ENCODE measurements around the gene ARHGAP40. TPM values are rescaled to one million over a fixed set of nuclear protein-coding genes. Genes with fewer than 3 reads are reported as not detected.
A peak's percentile ranks its signal among the peaks of the same experiment; 100 is the strongest.

ARHGAP40 gene
- total and polyA plus RNA-seq, 9 of the 15 experiments (the other 6 are each of a cell fraction or from before 2014, with no cell fraction given), result not detected

GRCh38 chr20:38672504-38672903 is 70.9 kb downstream of the ARHGAP40 start:
- FAIRE-seq (no peak), ATAC-seq (no peak), DNase-seq (ENCODE audit: extremely low read depth in 1 of 4, low spot score in 3 of 4) (no peak)
- Histone ChIP-seq H3K9ac (ENCODE audit: insufficient read depth in 1 of 2, low read depth in 2 of 2, low read length in 2 of 2) (no peak overlapping the region), H3K79me2 (ENCODE audit: control insufficient read depth, insufficient read depth, low read length) (no peaks in the 10 kb centered on the region), H3K9me3 (replicated peaks; ENCODE audit: control insufficient read depth, insufficient read depth, low read depth, low read length) (no peaks in the 10 kb centered on the region), H3K27me3 (ENCODE audit: control insufficient read depth in 2 of 2, insufficient read depth in 2 of 2, low read length in 2 of 2) (no peaks in the 10 kb centered on the region), H3K4me2 (ENCODE audit: insufficient read depth, low read length) (no peak overlapping the region), H3K27ac (ENCODE audit: extremely low read depth, low read depth, low read length) (no peak overlapping the region; the same call in 2 of the 3 replicates), H4K20me1 (replicated peaks; ENCODE audit: control insufficient read depth, insufficient read depth, low read length) (no peaks in the 10 kb centered on the region), H3K36me3 (ENCODE audit: control insufficient read depth, insufficient read depth, low read length) (no peaks in the 10 kb centered on the region), H3K4me3 (no peak overlapping the region), H3K4me1 (replicated peaks in 1 of 2; ENCODE audit: control insufficient read depth in 2 of 2, insufficient read depth in 2 of 2, low read length in 2 of 2) (peaks cover 10 to 25% of the 10 kb centered on the region in 2 experiments; a peak in 4 of 5 replicates), H3K9me1 (ENCODE audit: control insufficient read depth, insufficient read depth, low read length) (no peaks in the 10 kb centered on the region), H2AFZ (ENCODE audit: low read depth, low read length) (peak overlapping the region; percentile 19; the same call in 1 of the 2 replicates)
- WGBS (ENCODE audit: insufficient coverage, low coverage, missing lambda C conversion rate), result 42% methylated on average over 3 of the region's 3 CpGs
- no TSS peak for BruUV-seq (replicated peaks)
- ChIA-PET POLR2A (interaction anchor here (1.3 kb wide), 1 partner anchor 10 kb away, joined by 3 read pairs; no protein-coding TSS in a partner anchor), CTCF (ENCODE audit: low intra/inter-chr PET ratio) (no interaction called here)
- intact Hi-C loops (cut with micrococcal nuclease), result no loop called here
- in situ Hi-C loops (cut with MboI), result no loop called here
- TF ChIP-seq NBN (IDR thresholded peaks at IDR 0.05; ENCODE audit: low read depth) (no peak), ZBTB17 (CRISPR knock-in tag; IDR thresholded peaks at IDR 0.05) (no peak), PHTF2 (CRISPR knock-in tag; IDR thresholded peaks at IDR 0.05) (no peak)

GRCh38 chr20:38673261-38673660 is 71.7 kb downstream of the ARHGAP40 start:
- Histone ChIP-seq H3K9me1 (ENCODE audit: control insufficient read depth, insufficient read depth, low read length) (no peaks in the 10 kb centered on the region), H3K4me3 (peak overlapping the region; percentile 64), H3K36me3 (ENCODE audit: control insufficient read depth, insufficient read depth, low read length) (no peaks in the 10 kb centered on the region), H4K20me1 (replicated peaks; ENCODE audit: control insufficient read depth, insufficient read depth, low read length) (no peaks in the 10 kb centered on the region), H3K27ac (ENCODE audit: extremely low read depth, low read depth, low read length) (peak overlapping the region; percentile 78; the same call in 2 of the 3 replicates), H3K4me1 (replicated peaks in 1 of 2; ENCODE audit: control insufficient read depth in 2 of 2, insufficient read depth in 2 of 2, low read length in 2 of 2) (peaks cover 4 to 20% of the 10 kb centered on the region in 2 experiments; a peak in 4 of 5 replicates), H3K4me2 (ENCODE audit: insufficient read depth, low read length) (peak overlapping the region; percentile 81), H3K9ac (ENCODE audit: insufficient read depth in 1 of 2, low read depth in 2 of 2, low read length in 2 of 2) (peak overlapping the region in 1 of 2 experiments; percentile 81; a peak in 2 of 4 replicates), H3K27me3 (ENCODE audit: control insufficient read depth in 2 of 2, insufficient read depth in 2 of 2, low read length in 2 of 2) (no peaks in the 10 kb centered on the region), H3K9me3 (replicated peaks; ENCODE audit: control insufficient read depth, insufficient read depth, low read depth, low read length) (no peaks in the 10 kb centered on the region), H3K79me2 (ENCODE audit: control insufficient read depth, insufficient read depth, low read length) (no peaks in the 10 kb centered on the region), H2AFZ (ENCODE audit: low read depth, low read length) (peak overlapping the region; percentile 87)
- 75% methylated on average over 5 of the region's 5 CpGs for WGBS (ENCODE audit: insufficient coverage, low coverage, missing lambda C conversion rate)
- ATAC-seq (no peak), FAIRE-seq (no peak), DNase-seq (ENCODE audit: extremely low read depth in 1 of 4, low spot score in 3 of 4) (no peak)
- ChIA-PET POLR2A (interaction anchor here (0.6 to 1.2 kb wide), 3 partner anchors 20 to 252 kb away, joined by 3 to 5 read pairs (median 4); no protein-coding TSS in a partner anchor), CTCF (ENCODE audit: low intra/inter-chr PET ratio) (no interaction called here)
- intact Hi-C loops (cut with micrococcal nuclease) (no loop called here), in situ Hi-C loops (cut with MboI) (no loop called here)
- TF ChIP-seq GATAD2A (IDR thresholded peaks at IDR 0.05) (no peak), CREB1 (IDR thresholded peaks at IDR 0.05) (no peak), CREB1 (CRISPR knock-in tag; IDR thresholded peaks at IDR 0.05) (0 out of 2 replicates have a peak, but pooled peaks have one; percentile 4), BRD9 (IDR thresholded peaks at IDR 0.05; ENCODE audit: low read depth, partially characterized antibody) (no peak), GTF2F1 (IDR thresholded peaks at IDR 0.05; ENCODE audit: low read depth, low read length) (no peak)
- BruUV-seq (replicated peaks), result no TSS peak

Measured in K562 (cell line).